ENCODE data around the gene MAST2.
"Not testable (repeated sequence)": the region's sequence is repeated elsewhere in the genome, so short reads cannot be mapped to it uniquely, and the experiment has no call there.

MAST2 gene

DNA sequence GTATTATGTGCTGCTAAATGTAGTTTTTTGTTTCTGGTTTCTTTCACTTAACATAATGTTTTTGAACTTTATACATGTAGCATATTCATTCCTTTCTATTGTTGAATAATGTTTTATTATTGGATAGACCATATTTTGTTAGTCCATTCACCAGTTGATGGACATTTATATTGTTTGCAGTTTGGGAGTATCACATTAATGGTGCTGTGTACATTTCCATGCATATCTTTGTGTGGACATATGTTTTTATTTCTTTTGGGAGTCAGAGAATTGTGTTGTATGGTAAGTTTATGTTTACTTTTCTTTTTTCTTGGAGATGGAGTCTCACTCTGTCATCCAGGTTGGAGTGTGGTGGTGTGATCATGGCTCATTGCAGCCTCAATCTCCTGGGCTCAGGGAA lies 134.6 kb downstream of the MAST2 start:
- no peak for DNase-seq (ENCODE audit: low spot score)

GRCh38 chr1:45942411-45942810 lies 139.0 kb downstream of the MAST2 start:
- DNase-seq (ENCODE audit: low spot score): no peak

GRCh38 chr1:45943185-45943584 lies 139.8 kb downstream of the MAST2 start:
- no peak for DNase-seq (ENCODE audit: low spot score)

- no peak for DNase-seq (ENCODE audit: low spot score)
Observed at GRCh38 chr1:45945426-45945825, 142.0 kb downstream of the MAST2 start.

DNA sequence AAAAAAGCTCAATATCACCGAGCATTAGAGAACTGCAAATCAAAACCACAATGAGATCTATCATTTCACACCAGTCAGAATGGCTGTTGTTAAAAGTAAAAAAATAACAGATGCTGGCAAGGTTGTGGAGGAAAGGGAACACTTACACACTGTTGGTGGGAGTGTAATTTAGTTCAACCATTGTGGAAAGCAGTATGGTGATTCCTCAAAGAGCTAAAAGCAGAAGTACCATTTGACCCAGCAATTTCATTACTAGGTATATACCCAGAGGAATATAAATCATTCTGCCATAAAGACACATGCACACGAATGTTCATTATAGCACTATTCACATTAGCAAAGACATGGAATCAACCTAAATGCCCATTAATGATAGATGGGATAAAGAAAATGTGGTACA lies 146.1 kb downstream of the MAST2 start:
- DNase-seq (ENCODE audit: low spot score): not testable (repeated sequence)

- no peak for DNase-seq (ENCODE audit: low spot score)
Observed at GRCh38 chr1:45952072-45952471, 148.7 kb downstream of the MAST2 start.

DNA sequence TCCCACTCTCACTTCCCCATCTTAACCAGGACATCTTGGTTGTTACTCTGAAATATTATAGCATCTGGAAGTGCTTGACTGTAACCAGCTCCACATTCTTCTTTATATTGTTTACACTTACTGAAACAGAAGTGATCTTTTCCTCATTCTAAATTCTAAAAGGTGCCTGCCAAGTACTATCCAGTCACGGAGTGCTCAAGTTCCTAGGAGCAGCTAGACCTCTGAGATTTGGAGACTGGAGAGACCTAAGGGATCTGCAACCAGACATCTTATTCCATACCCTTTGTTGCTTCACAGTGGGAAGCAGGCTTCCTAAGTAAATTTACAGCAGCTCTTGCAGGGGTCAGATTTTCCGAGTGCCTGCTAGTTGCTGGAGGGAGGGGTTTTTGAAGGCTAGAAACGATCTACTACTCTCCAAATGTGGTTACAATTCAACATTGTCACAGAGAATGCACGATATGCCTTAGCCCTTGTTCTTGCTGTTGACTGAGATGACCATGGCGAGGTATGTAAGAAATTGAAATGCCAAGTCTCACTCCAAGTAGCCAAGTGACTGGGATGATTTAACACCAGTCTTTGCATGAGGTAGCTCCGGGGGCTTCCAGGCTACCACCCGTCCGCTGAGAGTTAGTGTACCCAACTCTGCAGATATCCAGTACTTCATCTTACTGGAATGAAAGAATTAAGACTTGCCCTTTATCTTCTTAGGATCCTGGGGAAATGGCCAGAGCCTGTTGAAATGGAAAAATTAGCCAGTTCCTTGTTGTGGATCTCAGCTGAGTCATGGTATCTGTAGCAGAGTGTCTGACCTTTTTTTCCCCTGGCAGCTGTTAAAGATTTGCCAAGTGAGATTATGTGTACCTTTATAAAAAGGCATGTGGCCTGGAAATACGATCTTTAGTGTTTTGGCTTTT lies 150.8 kb downstream of the MAST2 start:
- no peak for DNase-seq (ENCODE audit: low spot score)

DNA sequence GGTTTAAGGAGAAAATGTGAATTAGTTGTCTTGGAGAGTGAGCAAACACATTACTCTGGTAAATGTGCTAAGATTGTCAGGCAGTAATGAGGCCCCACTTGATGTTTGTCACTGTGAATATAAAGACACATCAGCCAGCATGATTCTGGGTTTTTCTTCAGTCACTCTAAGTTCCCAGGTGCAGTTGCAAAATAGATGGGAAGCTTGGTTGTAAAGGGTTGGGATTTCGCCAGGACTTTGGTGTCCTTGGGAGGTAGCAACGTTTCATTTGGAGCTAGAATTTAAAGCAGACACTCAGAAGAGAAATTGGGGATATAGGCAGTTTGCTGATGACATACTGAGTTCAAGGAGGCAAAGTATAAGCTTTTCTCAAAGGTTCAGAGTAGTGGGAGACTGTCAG lies 154.3 kb downstream of the MAST2 start:
- DNase-seq (ENCODE audit: low spot score): no peak

GRCh38 chr1:45958317-45958716 lies 154.9 kb downstream of the MAST2 start:
- no peak for DNase-seq (ENCODE audit: low spot score)

GRCh38 chr1:45960930-45961715 lies 157.7 kb downstream of the MAST2 start:
- no peak for DNase-seq (ENCODE audit: low spot score)

DNA sequence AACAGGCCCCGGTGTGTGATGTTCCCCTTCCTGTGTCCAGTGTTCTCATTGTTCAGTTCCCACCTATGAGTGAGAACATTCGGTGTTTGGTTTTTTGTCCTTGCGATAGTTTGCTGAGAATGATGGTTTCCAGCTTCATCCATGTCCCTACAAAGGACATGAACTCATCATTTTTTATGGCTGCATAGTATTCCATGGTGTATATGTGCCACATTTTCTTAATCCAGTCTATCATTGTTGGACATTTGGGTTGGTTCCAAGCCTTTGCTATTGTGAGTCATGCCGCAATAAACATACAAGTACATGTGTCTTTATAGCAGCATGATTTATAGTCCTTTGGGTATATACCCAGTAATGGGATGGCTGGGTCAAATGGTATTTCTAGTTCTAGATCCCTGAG lies 158.5 kb downstream of the MAST2 start:
- not testable (repeated sequence) for DNase-seq (ENCODE audit: low spot score)

DNA sequence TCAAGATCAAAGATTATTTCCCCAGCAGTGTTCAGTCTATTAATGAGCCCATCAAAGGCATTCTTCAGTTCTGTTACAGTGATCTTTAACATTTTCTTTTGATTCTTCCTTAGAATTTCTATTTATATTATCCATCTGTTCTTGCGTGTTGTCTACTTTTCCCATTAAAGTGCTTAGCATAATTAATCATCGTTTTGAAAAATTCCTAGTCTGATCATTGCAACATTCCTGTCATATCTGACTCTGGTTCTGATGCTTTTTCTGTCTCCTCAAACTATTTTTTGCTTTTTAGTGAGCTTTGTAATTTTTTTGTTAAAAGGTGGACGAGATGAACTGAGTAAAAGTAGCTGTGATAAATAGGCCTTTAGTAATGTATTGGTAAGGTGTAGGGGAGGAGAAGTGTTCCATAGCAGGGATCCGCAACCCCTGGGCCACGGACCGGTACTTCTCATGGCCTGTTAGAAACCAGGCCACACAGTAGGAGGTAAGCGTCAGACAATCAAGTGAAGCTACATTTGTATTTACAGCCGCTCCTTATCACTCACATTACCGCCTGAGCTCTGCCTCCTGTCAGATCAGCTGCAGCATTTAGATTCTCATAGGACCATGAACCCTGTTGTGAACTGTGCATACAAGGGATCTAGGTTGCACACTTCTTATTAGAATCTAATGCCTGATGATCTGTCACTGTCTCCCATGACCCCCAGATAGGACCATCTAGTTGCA lies 165.7 kb downstream of the MAST2 start:
- DNase-seq (ENCODE audit: low spot score): no peak

- DNase-seq (ENCODE audit: low spot score): no peak
Observed at GRCh38 chr1:45969866-45970265, 166.5 kb downstream of the MAST2 start.

- DNase-seq (ENCODE audit: low spot score): no peak
Observed at GRCh38 chr1:45971335-45971734, 167.9 kb downstream of the MAST2 start.

GRCh38 chr1:45971922-45972531 lies 168.6 kb downstream of the MAST2 start:
- DNase-seq (ENCODE audit: low spot score): no peak

- no peak for DNase-seq (ENCODE audit: low spot score)
Observed at GRCh38 chr1:45972621-45973020, 169.2 kb downstream of the MAST2 start.

- no peak for DNase-seq (ENCODE audit: low spot score)
Observed at GRCh38 chr1:45973121-45973520, 169.7 kb downstream of the MAST2 start.

- DNase-seq (ENCODE audit: low spot score): no peak
Observed at GRCh38 chr1:45974541-45975269, 171.3 kb downstream of the MAST2 start.

DNA sequence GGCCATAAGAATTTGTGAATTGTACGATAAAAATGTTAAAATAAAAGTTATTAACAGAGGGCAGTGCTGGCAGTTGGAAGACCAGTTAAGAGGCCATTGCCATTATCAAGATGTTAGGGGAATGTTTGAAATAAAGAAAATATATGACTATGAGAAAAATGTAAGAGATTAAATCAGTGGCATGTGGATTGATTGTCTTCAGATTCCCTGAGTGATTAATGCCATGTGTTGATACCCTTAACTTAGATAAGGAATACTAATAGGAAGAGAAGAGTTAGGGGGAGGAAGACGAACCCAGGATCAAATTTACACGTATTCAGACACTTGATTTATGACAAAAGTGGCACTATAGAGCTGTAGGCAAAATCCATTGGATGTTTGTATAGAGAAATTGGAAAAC lies 173.2 kb downstream of the MAST2 start:
- no peak for DNase-seq (ENCODE audit: low spot score)

DNA sequence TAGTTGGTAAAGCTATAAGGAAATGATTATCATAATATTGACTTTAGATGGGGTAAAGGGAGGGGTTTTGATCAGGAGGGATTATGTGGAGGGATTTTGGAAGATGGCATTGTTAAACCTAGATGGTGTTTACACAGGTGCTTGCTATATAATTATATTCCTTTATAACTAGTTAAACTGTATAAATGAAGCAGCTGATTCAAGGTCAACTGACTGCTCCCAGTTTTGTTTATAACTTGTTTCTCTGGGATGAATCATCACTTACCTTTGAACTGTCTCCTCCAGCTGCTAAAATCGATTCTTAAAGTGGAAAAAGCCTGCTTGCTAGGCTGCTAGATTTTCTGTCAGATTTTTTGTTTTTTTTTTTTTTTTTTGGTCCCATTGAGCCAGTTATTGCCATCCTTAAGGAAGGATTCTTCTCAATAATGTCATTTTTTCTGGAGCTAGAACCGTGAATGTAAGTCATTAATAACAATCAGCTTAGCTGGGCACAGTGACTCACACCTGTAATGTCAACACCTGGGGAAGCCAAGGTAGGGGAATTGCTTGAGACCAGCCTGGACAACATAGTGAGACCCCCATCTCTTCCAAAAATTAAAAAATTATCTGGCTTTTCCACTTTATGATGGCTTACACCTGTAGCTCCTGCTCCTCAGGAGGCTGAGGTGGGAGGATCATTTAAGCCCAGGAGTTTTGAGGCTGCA lies 175.8 kb downstream of the MAST2 start:
- DNase-seq (ENCODE audit: low spot score): no peak

DNA sequence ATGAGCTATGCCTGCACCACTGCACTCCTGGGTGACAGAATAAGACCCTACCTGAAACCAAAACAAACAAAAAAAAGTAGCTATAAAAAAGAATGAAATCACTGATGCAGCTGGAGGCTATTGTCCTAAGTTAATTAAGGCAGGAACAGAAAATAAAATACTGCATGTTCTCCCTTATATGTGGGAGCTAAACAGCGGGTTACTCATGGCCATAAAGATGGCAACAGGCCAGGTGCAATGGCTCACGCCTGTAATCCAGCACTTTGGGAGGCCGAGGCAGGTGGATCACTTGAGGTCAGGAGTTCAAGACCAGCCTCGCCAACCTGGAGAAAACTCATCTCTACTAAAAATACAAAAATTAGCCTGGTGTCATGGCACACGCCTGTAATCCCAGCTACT lies 176.4 kb downstream of the MAST2 start:
- DNase-seq (ENCODE audit: low spot score): no peak

Data from hematopoietic multipotent progenitor cell treated with erythropoietin and hydrocortisone succinate and interleukin-3 and kit ligand, for 15 days (in vitro differentiated cells).